Midbrain (tissue), 1 donor: ENCODE measurements around the gene IDH2.
A peak's percentile ranks its signal among the peaks of the same experiment; 100 is the strongest.
"Not testable (repeated sequence)": the region's sequence is repeated elsewhere in the genome, so short reads cannot be mapped to it uniquely, and the experiment has no call there.

Experiments
- DNase-seq: peaks from one replicate; lab custom pipeline; 2025; lab: John Stamatoyannopoulos, UW

Gene IDH2

DNA sequence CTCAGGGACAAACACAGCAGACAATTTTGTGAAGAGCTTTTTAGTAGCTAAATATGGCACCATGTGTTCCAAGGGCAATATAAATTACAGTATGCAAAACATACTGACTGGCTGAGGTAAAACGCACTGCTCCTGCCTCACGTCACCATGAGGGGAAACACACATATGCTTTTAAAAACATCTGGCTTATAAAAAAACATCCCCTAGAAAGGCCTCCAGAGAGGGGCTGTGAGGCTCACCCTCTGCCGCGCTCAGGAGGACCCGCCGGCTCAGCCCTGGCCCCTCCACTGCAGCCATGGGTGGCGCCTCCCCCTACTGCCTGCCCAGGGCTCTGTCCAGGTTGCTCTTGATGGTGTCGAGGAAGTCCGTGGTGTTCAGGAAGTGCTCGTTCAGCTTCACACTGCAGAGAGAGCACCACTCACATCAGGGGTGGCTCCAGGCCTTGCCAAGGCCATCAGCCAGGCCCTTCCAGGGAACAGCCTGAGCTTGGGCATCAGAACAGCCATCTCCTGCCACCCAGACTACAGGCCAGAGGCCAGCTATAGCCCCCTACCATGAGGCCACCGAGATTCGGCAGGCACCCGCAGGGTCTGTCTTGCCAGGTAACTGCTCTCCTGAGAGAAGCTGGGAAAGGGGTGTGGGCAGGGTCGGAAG, 18.2 kb downstream of the IDH2 start:
- no peak for DNase-seq

DNA sequence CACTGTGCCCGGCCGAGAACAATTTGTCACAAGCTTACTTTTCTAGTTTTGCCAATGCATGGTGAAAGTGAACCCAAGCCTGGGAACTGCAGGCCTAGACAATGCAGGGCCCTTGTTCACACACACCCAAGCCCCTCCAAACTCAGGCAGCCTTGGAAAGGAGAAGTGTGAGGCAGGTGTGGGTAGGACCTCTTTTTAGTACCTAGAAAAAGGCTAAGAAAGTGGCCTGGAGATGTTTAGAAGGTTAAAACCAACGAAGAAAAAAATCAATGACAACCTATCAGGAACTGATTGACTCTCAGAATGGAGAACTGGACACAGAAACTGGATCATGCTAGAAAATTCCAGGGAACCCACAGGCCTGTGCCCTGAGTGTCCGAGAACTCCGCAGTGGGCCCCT, 18.8 kb downstream of the IDH2 start:
- no peak for DNase-seq

- DNase-seq = peak; percentile 60
Observed at GRCh38 chr15:90082140-90082715, 20.0 kb downstream of the IDH2 start.

GRCh38 chr15:90080818-90081393, 21.4 kb downstream of the IDH2 start:
- no peak for DNase-seq

- no peak for DNase-seq
Observed at GRCh38 chr15:90080458-90080755, 21.9 kb downstream of the IDH2 start.

DNA sequence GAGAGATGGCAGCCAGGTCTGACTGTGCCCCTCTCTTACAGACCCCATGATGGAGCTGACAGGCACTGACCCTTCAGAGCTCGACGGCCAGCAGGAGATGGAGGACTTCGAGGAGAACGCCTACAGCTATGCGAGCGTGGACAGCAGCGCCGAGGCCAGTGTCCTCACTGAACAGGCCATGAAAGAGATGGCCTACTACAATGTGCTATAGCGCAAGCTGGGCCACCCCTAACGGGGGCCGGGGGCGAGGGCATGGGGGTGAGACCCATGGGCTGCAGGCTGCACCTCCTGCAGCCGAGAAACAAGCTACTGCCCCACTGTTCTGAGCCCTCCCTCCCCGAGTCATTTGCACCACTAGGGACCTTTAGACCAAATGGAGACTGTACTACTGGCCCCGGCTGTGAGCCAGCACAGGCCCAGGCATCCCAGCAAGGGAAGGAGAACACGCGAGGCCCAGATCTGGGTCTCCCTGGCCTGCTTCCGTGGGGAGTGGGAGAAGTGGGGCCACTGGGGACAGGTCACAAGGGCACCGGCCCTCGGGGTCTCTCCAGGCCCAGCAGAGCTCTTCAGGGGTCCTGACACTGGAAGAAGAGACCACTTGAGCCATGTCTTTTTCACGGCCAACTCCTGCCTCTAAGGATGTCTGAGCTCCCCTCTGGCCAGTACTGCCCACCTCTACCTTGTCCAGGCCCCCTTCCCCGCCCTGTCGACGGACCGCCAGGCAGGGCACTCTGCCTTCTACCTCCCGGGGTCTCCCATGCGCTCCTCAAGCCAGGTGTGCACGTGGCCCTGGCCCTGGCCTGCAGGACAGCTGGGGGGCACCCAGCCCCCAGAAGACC, 22.4 kb downstream of the IDH2 start:
- no peak for DNase-seq

DNA sequence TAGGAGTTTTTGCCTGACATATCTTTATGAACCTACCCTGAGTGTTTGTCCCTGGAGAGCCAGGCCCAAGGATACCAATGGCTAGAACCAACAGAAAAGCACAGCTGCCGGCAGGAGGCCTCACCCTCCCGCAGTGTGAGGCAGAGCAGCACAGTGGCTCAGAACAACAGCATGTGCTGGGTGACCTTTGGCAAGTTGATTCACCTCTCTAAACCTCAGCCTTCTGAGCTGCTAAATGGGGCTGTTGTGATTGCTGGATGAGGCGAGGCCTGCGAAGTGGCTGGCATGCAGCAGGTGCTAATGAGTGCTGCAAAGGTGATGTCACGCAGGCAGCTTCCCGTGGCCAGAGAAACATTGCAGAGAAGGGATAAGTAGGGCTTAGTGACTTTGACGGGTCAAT, 23.3 kb downstream of the IDH2 start:
- no peak for DNase-seq

GRCh38 chr15:90076716-90077115, 25.6 kb downstream of the IDH2 start:
- no peak for DNase-seq

GRCh38 chr15:90075420-90076289, 26.6 kb downstream of the IDH2 start:
- no peak for DNase-seq

- DNase-seq = no peak
Observed at GRCh38 chr15:90074916-90075315, 27.4 kb downstream of the IDH2 start.

DNA sequence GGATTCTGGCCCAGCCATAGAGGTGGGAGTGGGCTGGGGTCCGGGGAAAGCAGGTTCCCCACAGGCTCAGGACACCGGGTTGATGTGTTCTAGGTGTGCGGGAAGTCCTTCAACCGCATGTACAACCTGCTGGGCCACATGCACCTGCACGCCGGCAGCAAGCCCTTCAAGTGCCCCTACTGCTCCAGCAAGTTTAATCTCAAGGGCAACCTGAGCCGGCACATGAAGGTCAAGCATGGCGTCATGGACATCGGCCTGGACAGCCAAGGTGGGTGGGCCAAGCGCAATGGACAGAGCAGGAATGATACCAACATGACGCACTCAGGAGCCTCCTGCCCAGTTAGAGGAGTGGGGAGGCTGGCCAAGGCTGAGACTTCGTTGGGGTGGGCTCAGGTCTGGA, 28.2 kb downstream of the IDH2 start:
- DNase-seq = no peak

GRCh38 chr15:90072978-90073640, 29.2 kb downstream of the IDH2 start:
- no peak for DNase-seq

GRCh38 chr15:90071220-90071807, 31.0 kb downstream of the IDH2 start:
- DNase-seq = peak; percentile 76

- DNase-seq = not testable (repeated sequence)
Observed at GRCh38 chr15:90070623-90071022, 31.6 kb downstream of the IDH2 start.

- no peak for DNase-seq
Observed at GRCh38 chr15:90067953-90068606, 34.2 kb downstream of the IDH2 start.

DNA sequence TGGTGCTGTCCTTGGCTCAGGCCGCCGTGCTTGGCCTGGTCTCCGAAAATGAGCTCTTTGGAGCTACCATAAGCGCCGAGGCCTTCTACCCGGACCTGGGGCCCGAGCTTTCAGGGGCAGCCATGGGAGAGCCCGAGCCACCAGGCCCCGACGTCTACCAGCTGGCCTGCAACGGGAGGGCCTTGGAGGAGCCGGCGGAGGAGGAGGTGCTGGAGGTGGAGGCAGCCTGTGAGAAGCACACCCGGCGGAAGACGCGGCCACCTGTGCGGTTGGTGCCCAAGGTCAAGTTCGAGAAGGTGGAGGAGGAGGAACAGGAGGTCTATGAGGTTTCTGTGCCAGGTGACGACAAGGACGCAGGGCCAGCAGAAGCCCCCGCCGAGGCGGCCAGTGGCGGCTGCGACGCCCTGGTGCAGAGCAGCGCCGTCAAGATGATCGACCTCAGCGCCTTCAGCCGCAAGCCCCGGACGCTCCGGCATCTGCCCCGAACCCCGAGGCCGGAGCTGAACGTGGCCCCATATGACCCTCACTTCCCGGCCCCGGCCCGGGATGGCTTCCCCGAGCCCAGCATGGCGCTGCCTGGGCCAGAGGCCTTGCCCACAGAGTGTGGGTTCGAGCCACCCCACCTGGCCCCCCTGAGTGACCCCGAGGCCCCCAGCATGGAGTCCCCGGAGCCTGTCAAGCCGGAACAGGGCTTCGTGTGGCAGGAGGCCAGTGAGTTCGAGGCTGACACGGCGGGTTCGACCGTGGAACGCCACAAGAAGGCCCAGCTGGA, 34.9 kb downstream of the IDH2 start:
- no peak for DNase-seq

DNA sequence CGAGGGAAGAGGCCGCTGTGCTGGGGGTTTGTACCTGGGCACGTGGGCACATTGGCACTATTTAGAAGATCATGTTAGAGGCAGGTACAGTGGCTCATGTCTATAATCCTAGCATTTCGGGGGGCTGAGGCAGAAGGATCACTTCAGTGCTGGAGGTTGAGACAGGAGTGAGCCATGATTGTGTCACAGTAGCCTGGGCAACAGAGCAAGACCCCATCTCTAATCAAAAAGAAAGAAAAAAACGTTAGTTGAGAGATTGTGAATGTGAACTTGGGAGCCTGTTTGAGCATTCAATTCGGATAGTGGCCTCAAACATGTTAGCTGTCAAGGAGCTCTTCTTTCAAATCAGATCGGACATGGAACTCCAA, 36.6 kb downstream of the IDH2 start:
- DNase-seq = no peak

DNA sequence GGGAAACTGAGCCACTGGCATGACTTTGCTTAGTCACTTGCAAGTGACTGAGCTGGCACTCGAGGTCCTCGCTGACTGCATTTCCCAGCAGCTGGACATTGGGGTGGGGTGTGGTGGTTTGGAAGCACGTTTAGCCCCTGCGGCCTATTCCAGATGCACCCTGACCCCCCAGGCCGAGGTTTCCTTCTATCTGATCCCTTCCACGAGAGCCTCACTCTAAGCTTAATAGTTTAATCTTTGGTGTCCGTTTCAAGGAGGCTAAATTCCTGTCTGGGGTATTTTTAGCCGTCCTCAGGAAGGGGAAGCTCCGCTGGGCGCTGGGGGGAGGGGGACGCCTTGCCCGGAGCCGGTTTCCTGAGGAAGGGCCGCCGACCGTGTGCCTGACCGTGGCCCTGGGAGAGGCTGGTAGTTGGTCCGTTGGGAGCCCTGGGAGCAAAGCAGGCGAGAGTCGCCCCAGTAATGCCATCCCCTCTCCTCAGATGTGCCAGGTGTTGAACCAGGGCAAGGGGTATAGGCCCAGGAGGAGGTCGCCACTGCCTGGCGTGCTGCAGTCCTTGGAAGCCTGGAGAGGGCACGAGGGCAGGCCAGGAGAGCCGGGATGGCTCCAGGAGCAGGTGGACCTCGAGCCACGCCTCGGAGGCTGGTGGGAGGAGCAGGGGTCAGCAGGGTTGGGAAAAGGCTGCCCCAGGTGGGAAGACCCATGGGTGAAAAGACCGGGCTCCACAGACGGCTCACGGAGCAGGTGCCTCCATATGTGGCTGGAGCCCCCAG, 37.2 kb downstream of the IDH2 start:
- no peak for DNase-seq

DNA sequence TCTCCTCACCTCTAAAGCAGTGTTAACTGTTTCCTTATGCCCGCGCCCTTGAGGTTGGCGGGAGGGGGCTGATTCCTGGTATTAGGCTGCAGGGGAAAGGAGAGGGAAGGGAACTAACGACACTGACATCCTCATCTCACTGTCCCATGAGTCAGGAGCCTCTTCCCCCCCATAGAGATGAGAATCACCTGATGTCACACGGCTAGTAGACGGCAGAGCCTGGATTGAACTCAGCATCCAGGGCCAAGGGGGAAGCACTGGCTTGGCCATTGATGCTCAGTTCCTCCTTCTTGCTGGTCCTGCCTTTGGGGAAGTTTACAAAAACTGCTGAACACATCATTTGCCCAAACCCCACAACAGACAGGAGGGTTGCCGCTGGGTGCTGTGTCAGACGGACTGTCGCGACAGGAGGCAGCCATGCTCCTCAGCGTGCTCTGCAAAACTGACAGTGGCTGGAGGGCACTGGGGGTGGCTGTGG, 38.5 kb downstream of the IDH2 start:
- peak; percentile 47 for DNase-seq
